Measurements from ENCODE around the gene TCP11. TPM values are rescaled to one million over a fixed set of nuclear protein-coding genes. Genes with fewer than 3 reads are reported as not detected.

The TCP11 gene
- total and polyA plus RNA-seq, 2 of the 13 experiments (the other 11 are each of a cell fraction or from before 2014, with no cell fraction given): 0.04 TPM; not detected in 1

- in situ Hi-C loops (cut with HindIII; ENCODE audit: extremely low pct_ligation_motif_present, low pct_unique_long_range_greater_than_20kb) (no loop called here), intact Hi-C loops (cut with micrococcal nuclease; ENCODE audit: unreplicated experiment) (no loop called here)
- Histone ChIP-seq H3K4me2 (ENCODE audit: low read depth, low read length) (no peak overlapping the region), H3K36me3 (replicated peaks in 1 of 2; ENCODE audit: control insufficient read depth in 1 of 2, insufficient read depth in 2 of 2, low read length in 2 of 2) (peaks cover 3 to 5% of the 10 kb centered on the region in 2 experiments; a peak in 4 of 5 replicates), H3K9me3 (ENCODE audit: low read length) (no peaks in the 10 kb centered on the region), H3K79me2 (ENCODE audit: insufficient read depth, low read length) (no peaks in the 10 kb centered on the region), H3K27ac (ENCODE audit: extremely low read length, insufficient read depth, low read length) (no peak overlapping the region), H3K4me3 (replicated peaks in 1 of 3; ENCODE audit: insufficient read depth in 1 of 3, low read depth in 2 of 3, low read length in 3 of 3) (no peak overlapping the region), H2AFZ (ENCODE audit: low read length) (no peak overlapping the region), H4K20me1 (ENCODE audit: insufficient read depth, low read length) (no peaks in the 10 kb centered on the region), H3K4me1 (ENCODE audit: insufficient read depth, low read length) (no peaks in the 10 kb centered on the region), H3K27me3 (ENCODE audit: control insufficient read depth in 1 of 2, insufficient read depth in 2 of 2, low read length in 2 of 2) (no peaks in the 10 kb centered on the region), H3K9ac (ENCODE audit: insufficient read depth, low read depth, low read length) (no peak overlapping the region)
- WGBS (ENCODE audit: low lambda C conversion rate): 83% methylated on average over 15 of the region's 15 CpGs
- ChIA-PET CTCF (ENCODE audit: low intra/inter-chr PET ratio, low total read pairs) (no interaction called here), POLR2A (no interaction called here)
- TF ChIP-seq ZNF574 (CRISPR knock-in tag; IDR thresholded peaks at IDR 0.05) (no peak), RFXAP (CRISPR knock-in tag; IDR thresholded peaks at IDR 0.05; ENCODE audit: borderline replicate concordance) (no peak), NR0B2 (CRISPR knock-in tag; IDR thresholded peaks at IDR 0.05) (no peak), RELA (CRISPR knock-in tag; IDR thresholded peaks at IDR 0.05) (no peak), MYPOP (CRISPR knock-in tag; IDR thresholded peaks at IDR 0.05) (no peak), MXI1 (IDR thresholded peaks at IDR 0.05; ENCODE audit: borderline replicate concordance, low read depth, low read length) (no peak), THYN1 (CRISPR knock-in tag; IDR thresholded peaks at IDR 0.05; ENCODE audit: borderline replicate concordance, low read depth) (no peak), SRF (IDR thresholded peaks at IDR 0.05; ENCODE audit: low read depth, low read length) (no peak), ZNF234 (CRISPR knock-in tag; conservative IDR thresholded peaks at IDR 0.05) (no peak), TMF1 (CRISPR knock-in tag; IDR thresholded peaks at IDR 0.05; ENCODE audit: low read depth) (no peak), ZEB1 (IDR thresholded peaks at IDR 0.05; ENCODE audit: insufficient replicate concordance, low read depth) (no peak), ZNF552 (CRISPR knock-in tag; IDR thresholded peaks at IDR 0.05; ENCODE audit: borderline replicate concordance) (no peak), ZNF788 (CRISPR knock-in tag; IDR thresholded peaks at IDR 0.05; ENCODE audit: borderline replicate concordance) (no peak), KMT2B (CRISPR knock-in tag; IDR thresholded peaks at IDR 0.05) (no peak), RNF2 (conservative IDR thresholded peaks at IDR 0.05; ENCODE audit: low read depth) (no peak), ZNF891 (CRISPR knock-in tag; IDR thresholded peaks at IDR 0.05) (no peak), ZBTB33 (CRISPR knock-in tag; IDR thresholded peaks at IDR 0.05) (no peak)
- DNase-seq (ENCODE audit: low spot score): no peak
- no peak for FAIRE-seq
- no TSS peak for BruUV-seq (replicated peaks)
- no peak for ATAC-seq
Observed at GRCh38 chr6:35072051-35072697, 69.0 kb downstream of the TCP11 start.

All from HepG2 (cell line).